HL-60 (cell line): Measurements from ENCODE around the gene SOST.

ENCODE experiments used
- DNase-seq, 2 experiments: peaks; one replicate each; pipeline ENCODE4 v3.0.0-alpha.2; 2010 to 2020; ENCODE audit warnings: low read depth in 1 of 2, low spot score in 1 of 2
- H3K27ac ChIP-seq: fragments of 250-450 bp; sonication (Bioruptor Pico); replicated peaks from 2 replicates; pipeline ENCODE4 v1.5.1; 2020; ENCODE audit warnings: mild to moderate bottlenecking, moderate library complexity
- H3K27me3 ChIP-seq: fragments of 250-450 bp; sonication (Bioruptor Pico); 2 replicates; pipeline ENCODE4 v1.5.1; 2021; ENCODE audit warnings: mild to moderate bottlenecking, moderate library complexity; ENCODE audit not compliant: insufficient read depth, poor library complexity, severe bottlenecking
- H3K4me3 ChIP-seq: replicated peaks from 2 replicates; pipeline ENCODE4 v1.5.1; 2011; ENCODE audit warnings: mild to moderate bottlenecking, control low read depth, low read length; ENCODE audit not compliant: insufficient read depth
- GABPA ChIP-seq: IDR thresholded peaks from 2 replicates; pipeline ENCODE4 v1.6.1; 2012; ENCODE audit warnings: low read depth
- POLR2AphosphoS5 ChIP-seq: IDR thresholded peaks from 2 replicates; pipeline ENCODE4 v1.6.1; 2012; ENCODE audit warnings: low read depth
- SPI1 ChIP-seq: IDR thresholded peaks from 2 replicates; pipeline ENCODE4 v1.6.1; 2012; ENCODE audit warnings: low read depth, mild to moderate bottlenecking, borderline replicate concordance
- TF ChIP-seq, protein P1 (sequence below): IDR thresholded peaks from one replicate; pipeline ENCODE4 v1.5.1; 2011; ENCODE audit warnings: low read length, control low read depth, inconsistent platforms; ENCODE audit not compliant: insufficient read depth
- TF ChIP-seq, protein P2 (sequence below): IDR thresholded peaks from 2 replicates; pipeline ENCODE4 v1.6.1; 2012; ENCODE audit warnings: low read depth; ENCODE audit not compliant: insufficient replicate concordance

The SOST gene

DNA sequence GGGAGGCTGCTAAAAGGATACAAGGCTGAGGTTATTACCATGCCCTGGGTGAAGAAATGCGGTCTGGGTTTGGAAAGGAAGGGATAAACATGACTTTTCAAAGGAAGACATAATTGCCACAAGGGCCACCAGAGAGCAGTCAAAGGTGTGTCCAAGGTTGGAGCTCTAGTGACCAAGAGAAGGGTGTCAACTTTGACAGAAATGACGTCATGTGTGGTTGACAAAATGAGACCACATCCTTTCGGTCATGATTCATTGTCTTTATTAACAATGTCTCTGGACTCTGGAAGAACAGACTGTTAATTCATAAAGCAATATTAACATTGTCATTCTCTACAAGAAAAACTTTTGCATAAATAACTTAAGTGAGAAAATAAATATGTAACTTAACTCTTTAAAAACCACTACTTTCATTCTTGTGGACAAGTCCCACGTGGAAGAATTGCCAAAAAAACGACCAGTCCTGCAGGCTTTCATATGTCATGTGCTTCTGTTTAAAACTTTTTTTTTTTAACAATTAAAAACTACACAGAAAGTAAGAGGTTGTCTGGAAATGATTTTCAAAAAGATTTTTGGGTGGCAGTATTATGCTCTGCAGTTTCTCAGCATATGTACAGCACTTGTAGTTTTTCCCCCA, 5.0 kb downstream of the SOST start:
- TF ChIP-seq GABPA (no peak), POLR2AphosphoS5 (no peak), SPI1 (no peak)
- TF ChIP-seq, protein P1, sequence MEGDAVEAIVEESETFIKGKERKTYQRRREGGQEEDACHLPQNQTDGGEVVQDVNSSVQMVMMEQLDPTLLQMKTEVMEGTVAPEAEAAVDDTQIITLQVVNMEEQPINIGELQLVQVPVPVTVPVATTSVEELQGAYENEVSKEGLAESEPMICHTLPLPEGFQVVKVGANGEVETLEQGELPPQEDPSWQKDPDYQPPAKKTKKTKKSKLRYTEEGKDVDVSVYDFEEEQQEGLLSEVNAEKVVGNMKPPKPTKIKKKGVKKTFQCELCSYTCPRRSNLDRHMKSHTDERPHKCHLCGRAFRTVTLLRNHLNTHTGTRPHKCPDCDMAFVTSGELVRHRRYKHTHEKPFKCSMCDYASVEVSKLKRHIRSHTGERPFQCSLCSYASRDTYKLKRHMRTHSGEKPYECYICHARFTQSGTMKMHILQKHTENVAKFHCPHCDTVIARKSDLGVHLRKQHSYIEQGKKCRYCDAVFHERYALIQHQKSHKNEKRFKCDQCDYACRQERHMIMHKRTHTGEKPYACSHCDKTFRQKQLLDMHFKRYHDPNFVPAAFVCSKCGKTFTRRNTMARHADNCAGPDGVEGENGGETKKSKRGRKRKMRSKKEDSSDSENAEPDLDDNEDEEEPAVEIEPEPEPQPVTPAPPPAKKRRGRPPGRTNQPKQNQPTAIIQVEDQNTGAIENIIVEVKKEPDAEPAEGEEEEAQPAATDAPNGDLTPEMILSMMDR, result no peak
- TF ChIP-seq, protein P2, sequence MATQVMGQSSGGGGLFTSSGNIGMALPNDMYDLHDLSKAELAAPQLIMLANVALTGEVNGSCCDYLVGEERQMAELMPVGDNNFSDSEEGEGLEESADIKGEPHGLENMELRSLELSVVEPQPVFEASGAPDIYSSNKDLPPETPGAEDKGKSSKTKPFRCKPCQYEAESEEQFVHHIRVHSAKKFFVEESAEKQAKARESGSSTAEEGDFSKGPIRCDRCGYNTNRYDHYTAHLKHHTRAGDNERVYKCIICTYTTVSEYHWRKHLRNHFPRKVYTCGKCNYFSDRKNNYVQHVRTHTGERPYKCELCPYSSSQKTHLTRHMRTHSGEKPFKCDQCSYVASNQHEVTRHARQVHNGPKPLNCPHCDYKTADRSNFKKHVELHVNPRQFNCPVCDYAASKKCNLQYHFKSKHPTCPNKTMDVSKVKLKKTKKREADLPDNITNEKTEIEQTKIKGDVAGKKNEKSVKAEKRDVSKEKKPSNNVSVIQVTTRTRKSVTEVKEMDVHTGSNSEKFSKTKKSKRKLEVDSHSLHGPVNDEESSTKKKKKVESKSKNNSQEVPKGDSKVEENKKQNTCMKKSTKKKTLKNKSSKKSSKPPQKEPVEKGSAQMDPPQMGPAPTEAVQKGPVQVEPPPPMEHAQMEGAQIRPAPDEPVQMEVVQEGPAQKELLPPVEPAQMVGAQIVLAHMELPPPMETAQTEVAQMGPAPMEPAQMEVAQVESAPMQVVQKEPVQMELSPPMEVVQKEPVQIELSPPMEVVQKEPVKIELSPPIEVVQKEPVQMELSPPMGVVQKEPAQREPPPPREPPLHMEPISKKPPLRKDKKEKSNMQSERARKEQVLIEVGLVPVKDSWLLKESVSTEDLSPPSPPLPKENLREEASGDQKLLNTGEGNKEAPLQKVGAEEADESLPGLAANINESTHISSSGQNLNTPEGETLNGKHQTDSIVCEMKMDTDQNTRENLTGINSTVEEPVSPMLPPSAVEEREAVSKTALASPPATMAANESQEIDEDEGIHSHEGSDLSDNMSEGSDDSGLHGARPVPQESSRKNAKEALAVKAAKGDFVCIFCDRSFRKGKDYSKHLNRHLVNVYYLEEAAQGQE, result no peak
- H3K4me3 ChIP-seq, result no peak overlapping the region
- H3K27ac ChIP-seq, result no peak overlapping the region
- no peak for DNase-seq
- peaks cover 43% of the 10 kb centered on the region for H3K27me3 ChIP-seq

DNA sequence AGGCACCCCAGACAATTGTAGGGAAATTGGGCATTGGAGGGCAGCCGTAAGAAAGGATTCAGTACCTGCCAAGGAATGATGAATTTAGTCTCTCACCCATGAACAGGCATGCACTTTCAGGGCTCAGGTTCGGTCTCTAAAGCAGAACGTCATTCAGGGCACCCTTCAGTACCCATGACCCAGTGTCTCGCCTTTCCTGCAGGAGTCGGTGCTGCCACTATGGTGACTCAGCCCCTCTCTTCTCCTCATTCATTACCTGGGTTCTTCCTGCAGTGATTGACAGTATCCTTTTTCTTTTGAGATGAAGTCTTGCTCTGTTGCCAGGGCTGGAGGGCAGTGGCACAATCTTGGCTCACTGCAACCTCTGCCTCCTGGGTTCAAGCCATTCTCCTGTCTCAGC, 8.4 kb downstream of the SOST start:
- Histone ChIP-seq H3K27ac (no peak overlapping the region), H3K4me3 (no peak overlapping the region), H3K27me3 (peaks cover 25% of the 10 kb centered on the region)
- no peak for DNase-seq
- TF ChIP-seq, protein P2, result no peak
- TF ChIP-seq GABPA, result no peak

DNA sequence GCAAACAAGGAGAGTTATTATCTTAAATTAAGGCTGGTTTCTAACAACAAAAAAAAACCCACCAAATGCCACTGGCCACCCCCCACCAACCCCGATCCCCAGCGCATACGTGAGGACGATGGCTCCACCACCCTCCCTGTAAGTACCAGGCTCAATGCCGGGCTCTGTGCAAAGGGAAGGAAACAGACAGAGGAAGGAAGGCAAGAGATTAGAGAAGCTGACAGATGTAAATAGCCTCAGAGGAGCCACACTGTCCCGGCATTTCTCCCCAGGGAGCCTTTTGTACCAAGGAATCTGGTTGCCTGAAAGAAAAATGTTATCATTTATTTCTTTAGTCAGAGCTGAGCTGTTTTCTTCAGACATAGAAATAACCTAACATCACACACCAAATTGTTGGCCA, 13.1 kb downstream of the SOST start:
- no peak overlapping the region for H3K4me3 ChIP-seq
- no peak overlapping the region for H3K27ac ChIP-seq
- TF ChIP-seq, protein P1, result no peak
- TF ChIP-seq POLR2AphosphoS5 (no peak), GABPA (no peak), SPI1 (no peak)
- TF ChIP-seq, protein P2, result no peak
- DNase-seq, result no peak
- H3K27me3 ChIP-seq, result peaks cover 8% of the 10 kb centered on the region
